ENCODE data around the gene TFDP2. TPM values are rescaled to one million over a fixed set of nuclear protein-coding genes. Genes with fewer than 3 reads are reported as not detected.

TFDP2 gene
- total RNA-seq, 1 donor: 28.5 TPM

GRCh38 chr3:142124243-142124642 lies 25.1 kb downstream of the TFDP2 start:
- H3K4me3 ChIP-seq (ENCODE audit: low read depth, low read length): no peak overlapping the region
- no peak for TF ChIP-seq CTCF (IDR thresholded peaks at IDR 0.05; ENCODE audit: insufficient read depth, low read length)
- no peak for DNase-seq (ENCODE audit: low read depth)

GRCh38 chr3:142120707-142121106 lies 28.6 kb downstream of the TFDP2 start:
- H3K4me3 ChIP-seq (ENCODE audit: low read depth, low read length): no peak overlapping the region
- no peak for DNase-seq (ENCODE audit: low read depth)
- no peak for TF ChIP-seq CTCF (IDR thresholded peaks at IDR 0.05; ENCODE audit: insufficient read depth, low read length)

- H3K4me3 ChIP-seq (ENCODE audit: low read depth, low read length): no peak overlapping the region
- TF ChIP-seq CTCF (IDR thresholded peaks at IDR 0.05; ENCODE audit: insufficient read depth, low read length): no peak
- no peak for DNase-seq (ENCODE audit: low read depth)
These were observed 30.4 kb downstream of the TFDP2 start for GRCh38 chr3:142118911-142119310.

GRCh38 chr3:142117056-142117851 lies 32.1 kb downstream of the TFDP2 start:
- TF ChIP-seq CTCF (IDR thresholded peaks at IDR 0.05; ENCODE audit: insufficient read depth, low read length): no peak
- H3K4me3 ChIP-seq (ENCODE audit: low read depth, low read length): no peak overlapping the region
- no peak for DNase-seq (ENCODE audit: low read depth)

- no peak for DNase-seq (ENCODE audit: low read depth)
- no peak for TF ChIP-seq CTCF (IDR thresholded peaks at IDR 0.05; ENCODE audit: insufficient read depth, low read length)
- H3K4me3 ChIP-seq (ENCODE audit: low read depth, low read length): no peak overlapping the region
These were observed 33.3 kb downstream of the TFDP2 start for GRCh38 chr3:142115867-142116668.

GRCh38 chr3:142112601-142113000 lies 36.7 kb downstream of the TFDP2 start:
- no peak for TF ChIP-seq CTCF (IDR thresholded peaks at IDR 0.05; ENCODE audit: insufficient read depth, low read length)
- no peak overlapping the region for H3K4me3 ChIP-seq (ENCODE audit: low read depth, low read length)
- no peak for DNase-seq (ENCODE audit: low read depth)
